Measurements from ENCODE around the gene SSNA1.

DNA sequence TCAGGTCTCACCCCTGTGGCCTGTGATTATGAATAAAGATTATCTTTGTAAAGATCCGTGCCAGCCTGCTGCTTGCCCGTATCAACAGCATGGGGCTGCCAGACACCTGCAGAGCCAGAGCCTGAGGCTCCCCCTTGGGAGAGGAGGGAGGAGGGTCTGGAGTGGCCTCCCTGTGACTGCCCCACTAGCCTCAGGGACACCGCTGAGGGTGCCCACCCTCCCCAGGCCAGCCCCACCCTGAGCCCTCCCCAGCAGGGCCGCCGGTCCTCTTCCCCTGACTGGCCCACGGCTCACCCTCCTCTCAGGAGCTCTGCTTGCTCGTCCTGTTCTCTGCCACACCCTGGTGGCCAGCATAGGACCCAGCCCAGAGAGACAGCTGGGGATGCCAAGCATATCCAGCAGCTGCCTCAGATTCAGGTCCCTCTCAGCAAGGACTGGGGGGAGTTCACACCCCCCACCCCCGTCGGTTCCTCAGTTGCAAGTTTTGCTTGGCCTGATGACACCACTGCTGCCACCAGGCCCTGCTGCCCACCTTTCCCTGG, 1.9 kb downstream of the SSNA1 start:
- TF ChIP-seq, protein P1, sequence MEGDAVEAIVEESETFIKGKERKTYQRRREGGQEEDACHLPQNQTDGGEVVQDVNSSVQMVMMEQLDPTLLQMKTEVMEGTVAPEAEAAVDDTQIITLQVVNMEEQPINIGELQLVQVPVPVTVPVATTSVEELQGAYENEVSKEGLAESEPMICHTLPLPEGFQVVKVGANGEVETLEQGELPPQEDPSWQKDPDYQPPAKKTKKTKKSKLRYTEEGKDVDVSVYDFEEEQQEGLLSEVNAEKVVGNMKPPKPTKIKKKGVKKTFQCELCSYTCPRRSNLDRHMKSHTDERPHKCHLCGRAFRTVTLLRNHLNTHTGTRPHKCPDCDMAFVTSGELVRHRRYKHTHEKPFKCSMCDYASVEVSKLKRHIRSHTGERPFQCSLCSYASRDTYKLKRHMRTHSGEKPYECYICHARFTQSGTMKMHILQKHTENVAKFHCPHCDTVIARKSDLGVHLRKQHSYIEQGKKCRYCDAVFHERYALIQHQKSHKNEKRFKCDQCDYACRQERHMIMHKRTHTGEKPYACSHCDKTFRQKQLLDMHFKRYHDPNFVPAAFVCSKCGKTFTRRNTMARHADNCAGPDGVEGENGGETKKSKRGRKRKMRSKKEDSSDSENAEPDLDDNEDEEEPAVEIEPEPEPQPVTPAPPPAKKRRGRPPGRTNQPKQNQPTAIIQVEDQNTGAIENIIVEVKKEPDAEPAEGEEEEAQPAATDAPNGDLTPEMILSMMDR (IDR thresholded peaks at IDR 0.05): peak; percentile 42
- TF ChIP-seq ZFX (IDR thresholded peaks at IDR 0.05; ENCODE audit: borderline replicate concordance): no peak
